Measurements from ENCODE around the gene TANK. TPM values are rescaled to one million over a fixed set of nuclear protein-coding genes. Genes with fewer than 3 reads are reported as not detected.

TANK gene
- total and polyA plus RNA-seq, 2 experiments from 2014 or later = 27.7 to 35.4 TPM

GRCh38 chr2:161122772-161123530, 37.3 kb upstream of the TANK start:
- Histone ChIP-seq H3K27me3 (ENCODE audit: insufficient read depth) (no peaks in the 10 kb centered on the region), H3F3A (replicated peaks; ENCODE audit: low read depth) (no peaks in the 10 kb centered on the region), H3K4me2 (no peak overlapping the region), H2AFZ (no peak overlapping the region), H3K36me3 (ENCODE audit: insufficient read depth) (no peaks in the 10 kb centered on the region), H3K27ac (ENCODE audit: low read depth) (no peak overlapping the region), H4K20me1 (replicated peaks; ENCODE audit: insufficient read depth) (no peaks in the 10 kb centered on the region), H3K9me2 (ENCODE audit: insufficient read depth) (0 out of 2 replicates have a peak, but pooled peaks cover 4% of the 10 kb centered on the region), H3K4me3 (no peak overlapping the region), H3K4me1 (ENCODE audit: insufficient read depth) (0 out of 2 replicates have a peak, but pooled peaks cover 7% of the 10 kb centered on the region), H3K79me2 (replicated peaks; ENCODE audit: insufficient read depth) (no peaks in the 10 kb centered on the region)
- Mint-ChIP-seq H3K36me3 (ENCODE audit: low read depth) (no peaks in the 10 kb centered on the region), H3K4me1 (peaks cover 20% of the 10 kb centered on the region), H3K27ac (peak overlapping the region; percentile 82), H3K27me3 (ENCODE audit: insufficient read depth, low read depth, poor library complexity) (peaks cover 2% of the 10 kb centered on the region), H3K4me3 (no peak overlapping the region), H3K9me3 (no peaks in the 10 kb centered on the region)
- DNase-seq (ENCODE audit: low spot score) (peak; percentile 43), ATAC-seq (peak; percentile 56)
- TF ChIP-seq NANOG (IDR thresholded peaks at IDR 0.05; ENCODE audit: borderline replicate concordance) = no peak
- TF ChIP-seq POLR2AphosphoS5 (IDR thresholded peaks at IDR 0.05; ENCODE audit: low read depth) = no peak
- TF ChIP-seq REST (IDR thresholded peaks at IDR 0.05; ENCODE audit: unreplicated experiment) = no peak
- TF ChIP-seq ZNF462 (CRISPR knock-in tag; IDR thresholded peaks at IDR 0.05) = no peak
- no peak for TF ChIP-seq EZH2 (IDR thresholded peaks at IDR 0.05; ENCODE audit: low read depth, unreplicated experiment)
- TF ChIP-seq EZH2phosphoT487 (IDR thresholded peaks at IDR 0.05; ENCODE audit: unreplicated experiment) = no peak
- no peak for TF ChIP-seq ZNF331 (CRISPR knock-in tag; IDR thresholded peaks at IDR 0.05; ENCODE audit: low read depth)
- no peak for TF ChIP-seq CREB1 (CRISPR knock-in tag; IDR thresholded peaks at IDR 0.05; ENCODE audit: low read depth)
- TF ChIP-seq, protein P1, sequence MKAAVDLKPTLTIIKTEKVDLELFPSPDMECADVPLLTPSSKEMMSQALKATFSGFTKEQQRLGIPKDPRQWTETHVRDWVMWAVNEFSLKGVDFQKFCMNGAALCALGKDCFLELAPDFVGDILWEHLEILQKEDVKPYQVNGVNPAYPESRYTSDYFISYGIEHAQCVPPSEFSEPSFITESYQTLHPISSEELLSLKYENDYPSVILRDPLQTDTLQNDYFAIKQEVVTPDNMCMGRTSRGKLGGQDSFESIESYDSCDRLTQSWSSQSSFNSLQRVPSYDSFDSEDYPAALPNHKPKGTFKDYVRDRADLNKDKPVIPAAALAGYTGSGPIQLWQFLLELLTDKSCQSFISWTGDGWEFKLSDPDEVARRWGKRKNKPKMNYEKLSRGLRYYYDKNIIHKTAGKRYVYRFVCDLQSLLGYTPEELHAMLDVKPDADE (IDR thresholded peaks at IDR 0.05) = no peak
- TF ChIP-seq CTCF (conservative IDR thresholded peaks at IDR 0.05; ENCODE audit: low read depth in 2 of 2) = no peak
- no peak for TF ChIP-seq STAT1 (IDR thresholded peaks at IDR 0.05; ENCODE audit: unreplicated experiment)
- TF ChIP-seq ZNF114 (CRISPR knock-in tag; IDR thresholded peaks at IDR 0.05) = no peak
- TF ChIP-seq JUNB (IDR thresholded peaks at IDR 0.05; ENCODE audit: unreplicated experiment) = no peak
